GM18526 (cell line): ENCODE measurements around the gene MMP27.

ENCODE experiments used
- POLR2A ChIP-seq: IDR thresholded peaks from 3 replicates; pipeline ENCODE4 v1.6.1; 2011; ENCODE audit not compliant: insufficient read length; ENCODE audit errors: extremely low read depth

MMP27 gene

DNA sequence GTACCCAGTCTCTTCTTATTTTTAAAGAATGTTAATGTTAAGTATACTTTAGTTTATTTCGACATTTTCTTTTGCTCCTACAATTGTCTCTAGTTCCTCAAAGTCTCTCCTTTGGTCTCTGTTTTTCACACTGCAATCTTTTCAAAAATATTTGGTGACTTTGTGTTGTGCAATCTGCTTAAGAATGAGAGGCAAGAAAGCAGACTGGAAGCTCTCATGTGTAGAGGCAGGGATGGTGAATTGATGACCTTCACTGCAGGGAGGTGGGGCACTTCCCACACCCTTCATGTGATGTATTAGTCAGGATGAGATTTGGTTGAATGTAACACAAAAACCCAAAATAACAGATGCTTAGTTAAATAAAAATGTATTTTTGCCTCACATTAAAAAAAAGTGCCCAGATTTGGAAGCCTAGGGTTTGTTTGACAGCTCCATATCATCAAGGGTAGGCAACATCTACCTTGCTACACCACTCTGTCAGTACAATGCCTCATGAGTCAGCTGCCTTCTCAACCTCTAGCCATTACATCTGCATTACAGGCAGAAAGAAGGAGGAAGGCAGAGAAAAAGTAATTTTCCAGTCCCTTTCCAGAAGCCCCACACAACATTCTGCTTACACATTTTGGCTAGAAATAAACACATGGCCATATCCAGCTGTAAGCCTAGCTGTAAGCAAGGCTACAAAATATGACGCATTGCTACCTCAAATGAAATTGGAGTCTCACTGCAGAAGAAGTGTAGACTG lies 3.8 kb upstream of the MMP27 start:
- no peak for TF ChIP-seq POLR2A

DNA sequence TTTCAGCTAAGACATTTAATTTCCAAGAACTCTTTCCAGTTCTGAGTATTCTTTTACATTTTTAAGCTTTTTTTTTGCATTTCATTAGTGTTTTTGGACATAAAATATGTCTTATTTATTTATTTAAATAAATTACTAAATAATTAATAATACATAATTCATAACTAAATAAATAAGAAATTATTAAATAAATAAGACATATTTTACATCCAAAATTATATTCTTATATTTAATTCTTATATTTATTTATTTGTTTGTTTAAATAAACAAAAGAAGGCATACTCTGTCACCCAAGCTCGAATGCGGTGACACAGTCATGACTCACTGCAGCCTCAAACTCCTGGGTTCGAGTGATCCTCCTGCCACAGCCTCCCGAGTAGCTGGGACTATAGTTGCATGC lies 3.1 kb upstream of the MMP27 start:
- TF ChIP-seq POLR2A: no peak

DNA sequence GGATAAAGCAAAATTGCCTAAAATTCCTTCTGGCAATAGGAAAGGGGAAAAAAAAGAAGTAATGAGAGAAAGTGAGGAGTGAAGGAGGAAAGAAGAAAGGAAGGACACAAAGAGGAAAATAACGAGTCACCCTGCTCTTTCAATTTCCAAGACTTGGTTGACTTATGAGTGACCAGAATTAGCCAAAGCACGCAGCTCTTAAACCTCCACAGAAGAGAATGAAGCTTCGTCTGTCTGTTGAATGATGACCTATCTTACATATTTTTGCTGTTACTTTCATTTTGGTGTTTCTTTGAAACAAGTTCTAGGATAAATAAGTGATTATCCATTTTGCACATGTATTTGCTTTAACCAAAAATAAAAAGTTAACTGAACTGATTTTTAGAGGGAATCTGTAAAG lies 728 bp downstream of the MMP27 start:
- no peak for TF ChIP-seq POLR2A

DNA sequence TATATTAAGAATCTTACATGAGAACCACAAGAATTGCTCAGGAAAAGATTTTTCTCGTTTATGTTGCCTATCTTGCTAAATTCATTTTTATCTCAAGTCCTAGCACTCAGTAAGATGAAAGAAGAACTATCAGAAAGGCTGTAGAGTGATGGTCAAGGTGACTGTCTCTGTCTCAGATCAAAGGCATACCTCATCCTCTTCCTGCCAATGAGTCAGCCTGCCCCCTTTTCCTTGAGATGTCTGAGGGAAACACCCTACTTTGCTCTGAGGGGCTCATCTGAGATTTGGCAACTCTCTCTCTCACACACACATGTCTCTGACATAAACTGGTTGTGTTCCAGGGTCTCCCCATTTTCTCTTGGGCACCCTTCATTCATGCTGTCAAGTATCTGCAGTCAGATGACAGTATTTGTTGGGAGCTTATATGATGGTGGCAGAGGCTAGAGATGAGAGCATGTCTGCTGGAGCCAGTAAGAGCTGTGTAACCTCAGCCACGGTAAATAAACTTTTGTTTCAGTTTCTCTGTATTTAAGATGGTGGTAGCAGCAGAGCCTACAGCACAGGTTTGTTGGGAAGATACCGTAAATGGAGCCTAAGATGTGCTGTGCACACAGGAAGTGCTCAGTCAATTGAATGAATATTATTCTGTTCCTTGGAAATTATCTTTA lies 1.6 kb downstream of the MMP27 start:
- TF ChIP-seq POLR2A: no peak

DNA sequence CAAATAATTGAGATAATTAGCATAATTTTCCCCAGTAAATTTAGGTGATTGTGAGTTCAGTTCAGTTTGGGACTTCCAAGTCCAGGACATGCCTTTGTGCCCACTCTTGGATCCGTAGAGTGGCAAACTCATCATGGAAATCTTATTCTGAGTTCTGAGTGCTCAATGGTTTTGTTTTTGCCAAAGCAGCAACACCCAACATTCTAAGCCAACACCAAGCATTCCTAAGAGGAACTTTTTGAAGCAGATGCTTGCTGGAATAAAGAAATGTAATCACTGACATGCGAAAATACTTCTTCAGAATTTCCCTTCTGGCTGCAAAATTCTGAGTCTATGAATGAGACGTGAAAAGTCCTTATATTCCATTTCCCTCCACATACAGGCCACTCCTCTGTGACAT lies 10.4 kb downstream of the MMP27 start:
- no peak for TF ChIP-seq POLR2A

DNA sequence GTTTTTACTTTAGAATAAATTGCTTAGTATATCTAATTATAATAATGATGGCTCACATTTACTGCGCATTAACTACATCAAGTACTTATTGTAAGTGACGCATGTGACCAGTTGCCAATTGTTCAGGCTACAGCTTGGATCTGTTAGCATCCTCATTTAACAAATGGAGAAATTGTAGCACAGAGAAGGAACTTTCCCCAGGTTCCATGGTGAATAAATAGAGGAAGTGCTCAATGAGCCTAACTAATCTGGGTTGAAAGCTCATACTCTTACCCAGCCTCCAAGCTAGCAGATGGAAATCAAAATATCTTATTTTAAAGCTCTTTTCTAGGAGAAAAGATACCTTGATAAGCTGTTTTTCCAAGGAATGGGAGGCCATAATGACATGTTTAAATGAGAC lies 19.8 kb downstream of the MMP27 start:
- no peak for TF ChIP-seq POLR2A

DNA sequence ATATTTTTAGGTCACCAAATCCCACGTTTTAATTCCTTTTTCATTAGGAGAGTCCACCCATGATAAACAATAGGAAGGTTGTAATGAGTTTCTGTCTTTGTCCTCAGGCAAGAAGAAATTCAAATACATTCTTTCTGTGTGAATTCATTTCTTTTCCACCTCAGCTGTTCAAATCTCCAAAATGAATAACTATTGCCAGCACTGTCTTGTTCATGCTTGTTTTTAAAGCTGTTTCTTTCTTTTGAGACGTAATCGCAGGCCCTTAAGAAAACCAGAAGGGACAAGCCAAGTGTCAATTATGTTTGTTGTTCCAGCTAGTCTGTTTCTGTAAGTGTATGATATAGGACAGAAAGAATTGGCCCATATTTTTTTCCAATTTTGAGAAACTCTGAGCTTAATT lies 20.2 kb downstream of the MMP27 start:
- TF ChIP-seq POLR2A: no peak

DNA sequence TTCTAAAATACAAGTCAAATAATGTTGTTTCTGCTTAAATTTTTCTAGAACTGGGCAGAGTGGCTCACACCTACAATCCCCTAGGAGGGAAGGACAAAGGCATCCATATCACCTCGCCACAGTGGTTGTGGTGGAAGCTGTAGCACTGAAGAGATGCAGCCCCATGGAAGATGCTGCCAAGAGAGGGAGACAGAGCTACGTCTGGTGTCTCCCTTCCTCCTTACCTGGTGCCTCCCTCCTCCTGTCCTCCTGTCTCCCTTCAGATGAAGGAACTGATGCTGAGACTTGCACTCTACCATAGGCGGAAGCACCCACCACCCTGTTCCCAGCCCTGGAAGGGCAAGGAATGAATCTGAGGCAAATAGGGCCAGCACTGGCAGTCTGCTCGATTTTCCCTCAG lies 22.3 kb downstream of the MMP27 start:
- TF ChIP-seq POLR2A: no peak

DNA sequence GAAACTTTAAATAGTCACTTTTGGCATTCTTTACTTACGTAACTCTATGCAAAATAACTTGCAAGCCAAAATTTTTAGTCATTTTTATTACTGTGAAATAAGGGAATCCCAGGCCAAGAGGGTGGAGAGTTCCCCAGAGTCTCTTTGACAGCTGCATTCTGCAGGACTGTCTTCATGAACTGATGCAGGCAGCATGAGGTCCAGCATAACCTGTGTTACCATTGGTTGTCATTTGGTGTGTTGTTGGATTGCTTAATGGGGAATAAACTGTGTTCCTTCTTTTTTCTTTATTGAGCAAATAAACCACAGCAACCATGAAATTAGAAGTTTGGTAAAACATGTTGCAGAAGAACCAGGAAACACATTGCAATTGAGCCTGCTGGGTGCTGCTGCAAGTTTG lies 24.6 kb downstream of the MMP27 start:
- TF ChIP-seq POLR2A: no peak

DNA sequence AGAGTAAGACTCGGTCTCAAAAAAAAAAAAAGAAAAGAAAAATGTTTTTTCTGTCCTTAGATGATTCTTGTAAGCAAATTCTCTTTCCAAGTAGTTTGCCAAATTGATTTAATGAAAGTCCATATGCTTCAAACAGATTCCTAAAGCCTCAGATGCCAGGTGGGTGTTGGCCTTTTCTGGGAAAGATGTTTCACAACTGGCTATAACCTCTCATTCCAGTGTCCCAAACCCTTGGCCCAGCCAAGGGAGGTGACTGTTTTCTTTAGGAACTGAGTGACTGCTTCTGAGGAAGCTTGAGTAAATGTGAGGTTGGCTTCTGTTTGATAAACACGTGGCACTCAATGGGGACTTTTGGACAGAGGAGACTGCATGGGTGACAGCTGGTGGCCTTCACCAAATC lies 27.5 kb downstream of the MMP27 start:
- TF ChIP-seq POLR2A: no peak

DNA sequence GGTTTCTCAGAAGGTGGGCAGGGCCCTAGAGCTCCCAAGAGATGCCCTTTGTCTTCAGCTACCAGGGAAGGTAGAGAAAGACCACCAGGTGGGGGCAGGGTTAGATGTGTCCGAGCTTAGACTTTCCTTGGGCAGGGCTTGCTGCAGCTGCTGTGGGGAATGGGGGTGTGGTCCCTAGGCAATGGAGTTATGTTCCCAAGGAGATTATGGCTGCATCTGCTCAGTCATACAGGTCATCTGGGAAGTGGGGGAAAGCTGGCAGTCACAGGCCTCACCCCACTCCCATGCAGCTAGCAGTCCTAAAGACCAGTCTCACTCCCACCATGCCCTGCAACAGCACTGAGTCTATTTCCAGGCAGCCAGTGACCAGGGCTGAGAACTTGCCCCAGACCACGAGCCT lies 29.5 kb downstream of the MMP27 start:
- TF ChIP-seq POLR2A: no peak

DNA sequence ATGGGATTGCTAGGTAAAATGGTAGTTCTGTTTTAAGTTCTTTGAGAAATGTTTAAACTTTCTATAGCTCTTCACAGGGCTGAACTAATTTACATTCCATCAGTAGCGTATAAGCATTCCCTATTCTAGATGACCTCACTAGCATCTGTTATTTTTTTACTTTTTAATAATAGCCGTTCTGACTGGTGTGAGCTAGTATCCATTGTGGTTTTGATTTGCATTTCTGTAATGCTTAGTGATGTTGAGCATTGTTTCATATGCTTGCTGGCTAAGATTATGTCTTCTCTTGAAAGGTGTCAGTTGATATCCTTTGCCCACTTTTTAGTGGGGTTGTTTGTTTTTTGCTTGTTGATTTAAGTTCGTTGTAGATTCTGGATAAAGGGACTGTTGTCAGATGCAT lies 35.9 kb downstream of the MMP27 start:
- no peak for TF ChIP-seq POLR2A

DNA sequence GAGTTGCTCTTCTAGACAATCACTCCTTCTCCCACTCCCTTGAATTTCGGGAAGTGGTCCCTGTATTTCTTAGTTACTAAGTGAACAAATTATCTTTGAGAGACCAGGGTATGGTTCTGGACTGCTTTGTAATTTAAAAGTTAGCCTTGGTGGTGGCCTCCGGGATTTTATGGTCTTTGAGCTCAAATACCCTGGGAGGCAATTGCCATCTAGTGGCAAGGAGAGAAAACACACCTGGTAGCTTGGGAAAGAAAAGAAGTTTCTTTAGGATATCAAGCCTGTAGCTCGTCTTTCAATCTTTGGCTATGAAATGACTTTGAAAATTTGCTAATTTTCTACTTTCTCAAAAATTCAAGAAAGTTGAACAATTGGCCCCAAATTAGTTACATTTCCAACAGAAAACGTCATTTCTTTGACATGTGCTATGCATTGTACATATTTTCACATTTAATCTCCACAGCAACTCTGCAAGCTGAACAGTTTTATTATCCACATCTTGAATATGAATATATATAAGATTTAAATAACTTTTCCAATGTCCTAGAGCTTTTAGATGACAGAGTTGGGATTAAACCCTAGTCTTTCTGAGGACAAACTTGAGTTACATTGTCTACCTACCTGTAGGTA lies 39.1 kb downstream of the MMP27 start:
- TF ChIP-seq POLR2A: no peak

DNA sequence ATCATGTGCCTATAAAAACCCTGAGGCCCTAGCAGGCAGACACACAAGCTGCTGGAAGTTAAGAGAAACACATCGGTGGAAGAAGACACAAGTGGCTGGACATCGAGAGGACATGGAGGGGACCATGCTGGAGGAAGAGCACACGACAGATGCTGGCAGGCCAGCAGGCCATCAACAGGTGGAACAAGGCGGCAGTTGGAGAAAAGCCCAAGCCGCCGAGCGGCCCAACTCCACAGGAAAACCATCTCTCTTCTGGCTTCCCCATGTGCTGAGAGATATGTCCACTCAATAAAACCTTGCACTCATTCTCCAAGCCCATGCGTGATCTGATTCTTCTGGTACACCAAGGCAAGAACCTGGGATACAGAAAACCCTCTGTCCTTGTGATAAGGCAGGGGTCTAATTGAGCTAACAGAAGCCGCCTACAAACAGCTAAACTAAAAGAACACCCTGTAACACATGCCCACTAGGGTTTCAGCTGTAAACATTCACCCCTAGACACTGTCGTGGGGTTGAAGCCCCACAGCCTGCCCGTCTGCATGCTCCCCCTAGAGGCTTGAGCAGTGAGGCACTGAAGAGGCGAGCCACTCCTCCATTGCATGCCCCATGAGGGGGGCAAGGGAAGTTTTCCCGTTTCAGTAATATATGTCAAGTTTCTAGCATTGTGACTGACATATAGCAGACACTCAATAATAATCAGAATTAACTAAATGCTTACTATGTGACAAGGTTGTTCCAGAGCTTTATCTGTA lies 41.4 kb downstream of the MMP27 start:
- no peak for TF ChIP-seq POLR2A

DNA sequence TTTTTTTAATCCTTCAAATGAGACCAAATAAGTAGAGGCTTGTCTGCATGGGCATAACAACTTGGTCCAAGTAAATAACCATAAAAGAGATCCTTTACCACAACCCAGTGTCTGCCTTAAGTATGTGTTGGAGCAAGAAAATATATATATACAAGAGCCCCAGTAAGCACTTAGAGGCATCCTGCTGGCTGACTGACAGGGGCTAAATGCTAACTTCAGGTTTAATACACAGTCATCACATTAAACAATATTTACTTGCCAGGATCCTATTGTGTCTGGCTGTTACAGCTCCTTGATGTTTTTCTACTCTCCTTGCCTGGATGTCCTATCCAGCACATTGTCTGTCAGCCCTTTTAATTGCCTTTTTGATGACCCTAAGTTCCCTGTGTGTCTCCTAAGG lies 43.0 kb downstream of the MMP27 start:
- no peak for TF ChIP-seq POLR2A

DNA sequence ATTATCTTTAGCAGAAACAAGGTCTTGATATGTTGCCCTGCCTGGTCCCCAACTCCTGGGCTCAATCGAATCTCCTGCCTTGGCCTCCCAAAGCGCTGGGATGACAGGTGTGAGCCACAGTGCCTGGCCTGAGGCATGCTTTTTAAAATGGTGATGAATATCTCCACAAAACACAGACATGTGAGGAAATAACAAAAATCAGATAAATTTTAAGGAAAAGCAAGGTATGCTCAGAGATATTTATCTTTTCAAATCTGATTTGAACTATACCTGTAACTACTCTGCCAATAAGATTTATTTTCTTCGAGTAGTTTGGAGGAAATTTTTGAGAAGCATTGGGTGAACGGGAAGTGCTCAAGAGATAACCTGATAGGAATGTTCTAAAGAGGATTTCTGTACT lies 44.5 kb downstream of the MMP27 start:
- TF ChIP-seq POLR2A: no peak
